Tibial artery (tissue), 4 donors: ENCODE data around the gene MYH7.

Experiments
- DNase-seq, 2 donors: peaks; one replicate each; pipeline ENCODE4 v3.0.0-alpha.2; 2019
- H3K27ac ChIP-seq, 2 donors: fragments of 200-600 bp; sonication (generic) in 1 of 2; 1 replicate in 1 of 2; 2 replicates in 1 of 2; pipeline ENCODE4 v1.5.1; 2018 to 2019; ENCODE audit warnings: mild to moderate bottlenecking in 1 of 2
- H3K27me3 ChIP-seq, 2 donors: fragments of 200-600 bp; sonication (generic) in 1 of 2; one replicate each; pipeline versions ENCODE4 v1.5.1 to v1.6.0; 2016 to 2019
- H3K36me3 ChIP-seq, 3 donors: fragments of 200-600 bp; sonication (generic) in 2 of 3; one replicate each; pipeline ENCODE4 v1.5.1; 2016 to 2019; ENCODE audit warnings: mild to moderate bottlenecking in 2 of 3
- H3K4me1 ChIP-seq, 4 donors: fragments of 200-600 bp; sonication (generic) in 2 of 4; 1 replicate in 3 of 4; 2 replicates in 1 of 4; pipeline ENCODE4 v1.5.1; 2016 to 2019
- H3K4me3 ChIP-seq, 2 donors: fragments of 200-600 bp; sonication (generic) in 1 of 2; 1 replicate in 1 of 2; 2 replicates in 1 of 2; pipeline ENCODE4 v1.5.1; 2018 to 2019; ENCODE audit warnings: mild to moderate bottlenecking in 2 of 2
- H3K9me3 ChIP-seq, 3 donors: fragments of 200-600 bp; sonication (generic) in 1 of 3; one replicate each; pipeline ENCODE4 v1.5.1; 2016 to 2019
- CTCF ChIP-seq, 2 experiments: fragments of 200-600 bp in 1 of 2; fragments of 450-650 bp in 1 of 2; IDR thresholded peaks; one replicate each; pipeline ENCODE4 v1.5.1; 2017 to 2019; ENCODE audit warnings: antibody characterized with exemption in 2 of 2, mild to moderate bottlenecking in 1 of 2, moderate library complexity in 1 of 2
- intact Hi-C: fragments of 100-400 bp; cut with DNase I; formaldehyde crosslinking; loops from one replicate; pipeline ENCODE4 v1.15.0; 2023; ENCODE audit warnings: low total_unique reads

MYH7 gene

DNA sequence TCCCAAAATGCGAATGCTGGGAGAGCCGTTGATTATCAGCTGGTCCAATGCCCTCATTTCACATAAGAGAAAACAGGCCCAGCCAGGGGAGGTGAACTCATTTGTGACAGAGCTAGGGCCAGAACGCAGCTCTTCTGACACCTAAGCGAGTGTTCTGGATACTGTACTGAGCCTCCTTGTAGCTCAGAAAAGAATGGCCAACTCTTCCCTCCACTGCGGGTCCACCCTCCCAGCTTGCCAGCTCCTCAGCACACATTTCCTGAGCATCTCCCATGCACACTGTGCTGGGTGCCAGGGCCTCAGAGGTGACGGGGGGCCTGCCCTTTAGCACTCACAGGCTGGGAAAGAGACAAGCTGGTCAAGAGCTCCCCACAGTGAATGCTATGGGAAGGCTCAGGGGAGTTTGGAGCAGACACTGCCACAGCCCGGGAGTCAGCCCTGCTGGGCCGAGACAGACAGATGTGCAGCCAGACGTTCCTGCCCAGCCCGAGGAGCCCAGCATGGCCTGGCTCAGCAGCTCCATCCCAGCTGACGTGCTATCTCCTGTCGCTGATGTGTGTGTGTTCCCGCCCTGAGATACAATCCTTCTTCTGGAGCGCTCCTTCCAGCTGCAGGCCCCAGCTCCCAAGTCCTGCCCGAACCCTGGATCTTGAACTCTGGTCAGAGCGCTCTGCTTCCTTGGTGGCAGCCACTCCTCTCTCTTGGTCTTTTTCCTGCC, 55.1 kb downstream of the MYH7 start:
- peaks cover 0 to 23% of the 10 kb centered on the region in 2 donors for H3K27me3 ChIP-seq
- no peak for DNase-seq
- H3K27ac ChIP-seq, result no peak overlapping the region
- H3K4me3 ChIP-seq, result no peak overlapping the region
- H3K36me3 ChIP-seq, result no peaks in the 10 kb centered on the region
- intact Hi-C loops, result loop anchor here (2.0 kb wide), 1 partner anchor 54 kb away; no protein-coding TSS in a partner anchor
- peaks cover 0 to 6% (median 2%) of the 10 kb centered on the region in 4 donors for H3K4me1 ChIP-seq
- no peaks in the 10 kb centered on the region for H3K9me3 ChIP-seq
- TF ChIP-seq CTCF (IDR thresholded peaks at IDR 0.05), result no peak

DNA sequence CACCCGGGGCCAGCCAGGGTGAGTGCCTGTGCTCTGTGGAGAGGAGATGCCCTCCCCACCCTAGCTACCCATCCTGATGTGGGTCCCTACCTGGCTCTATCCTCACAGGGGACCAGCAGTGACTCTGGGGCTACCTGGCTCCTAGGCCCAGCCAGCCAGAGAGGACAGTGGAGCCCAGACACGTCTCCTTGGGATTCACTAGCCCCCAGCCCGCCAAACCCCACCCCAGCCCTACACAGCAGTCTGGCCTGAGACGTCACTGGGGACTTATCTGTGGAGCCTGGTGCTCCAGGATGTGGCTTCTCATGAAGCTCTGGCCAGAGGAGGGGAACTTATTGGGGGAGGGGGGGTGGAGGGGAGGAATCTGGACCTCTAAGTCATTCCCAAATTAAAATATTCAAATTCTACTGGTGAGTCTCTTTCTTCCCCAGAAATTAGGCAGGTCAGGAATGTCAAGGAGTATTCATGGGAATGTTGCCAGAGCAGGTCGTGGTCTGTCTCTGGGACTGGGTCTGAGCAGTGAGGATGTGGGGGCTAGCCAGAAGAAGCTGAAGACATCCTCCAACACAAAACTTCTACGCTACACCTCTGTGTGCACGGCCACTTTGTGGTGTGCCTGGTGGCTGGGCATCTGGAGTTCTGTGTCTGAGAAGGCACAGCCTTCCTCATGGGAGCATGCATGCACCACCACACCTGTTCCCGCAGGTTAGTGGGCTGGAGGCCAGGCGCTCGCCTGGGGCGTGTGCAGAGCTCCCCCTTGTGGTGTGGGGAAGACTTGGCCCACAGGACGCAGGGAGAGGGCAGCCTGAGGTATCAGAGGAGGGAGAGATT, 55.9 kb downstream of the MYH7 start:
- DNase-seq, result no peak
- Histone ChIP-seq H3K27ac (no peak overlapping the region), H3K9me3 (no peaks in the 10 kb centered on the region), H3K36me3 (no peaks in the 10 kb centered on the region), H3K4me3 (no peak overlapping the region), H3K4me1 (peaks cover 0 to 6% (median 2%) of the 10 kb centered on the region in 4 donors), H3K27me3 (peaks cover 0 to 23% of the 10 kb centered on the region in 2 donors)
- intact Hi-C loops, result loop anchor here (2.0 to 5.0 kb wide), 2 partner anchors 53 to 112 kb away; no protein-coding TSS in a partner anchor
- TF ChIP-seq CTCF (IDR thresholded peaks at IDR 0.05), result peak; percentile 82 to 87

GRCh38 chr14:23378612-23379220, 56.7 kb downstream of the MYH7 start:
- H3K27me3 ChIP-seq, result peaks cover 0 to 23% of the 10 kb centered on the region in 2 donors
- no peak overlapping the region for H3K4me3 ChIP-seq
- intact Hi-C loops, result loop anchor here (5.0 kb wide), 1 partner anchor 111 kb away; no protein-coding TSS in a partner anchor
- no peaks in the 10 kb centered on the region for H3K36me3 ChIP-seq
- H3K27ac ChIP-seq, result no peak overlapping the region
- no peaks in the 10 kb centered on the region for H3K9me3 ChIP-seq
- no peak for DNase-seq
- no peak for TF ChIP-seq CTCF (IDR thresholded peaks at IDR 0.05)
- peaks cover 0 to 6% (median 2%) of the 10 kb centered on the region in 4 donors for H3K4me1 ChIP-seq

- no peak for TF ChIP-seq CTCF (IDR thresholded peaks at IDR 0.05)
- peak overlapping the region in 1 of 2 donors; percentile 69 for H3K27ac ChIP-seq
- no peaks in the 10 kb centered on the region for H3K36me3 ChIP-seq
- peaks cover 0 to 23% of the 10 kb centered on the region in 2 donors for H3K27me3 ChIP-seq
- no peak overlapping the region for H3K4me3 ChIP-seq
- no peaks in the 10 kb centered on the region for H3K9me3 ChIP-seq
- no peak for DNase-seq
- intact Hi-C loops, result loop anchor here (5.0 kb wide), 1 partner anchor 111 kb away; no protein-coding TSS in a partner anchor
- peaks cover 0 to 6% (median 2%) of the 10 kb centered on the region in 4 donors for H3K4me1 ChIP-seq
These were observed 57.6 kb downstream of the MYH7 start for GRCh38 chr14:23377573-23378563.
